Thyroid gland (tissue), 4 donors: Measurements from ENCODE around the gene UCK2.

Experiments used
- CTCF ChIP-seq, 6 experiments: fragments of 200-600 bp in 3 of 6; fragments of 450-650 bp in 3 of 6; sonication (generic) in 3 of 6; IDR thresholded peaks; one replicate each; pipeline ENCODE4 v1.5.1; 2016 to 2019; ENCODE audit warnings: antibody characterized with exemption in 6 of 6, mild to moderate bottlenecking in 2 of 6, inconsistent platforms in 1 of 6, moderate library complexity in 1 of 6
- POLR2A ChIP-seq, 2 donors: fragments of 450-650 bp; IDR thresholded peaks; one replicate each; pipeline ENCODE4 v1.6.1; 2017; ENCODE audit warnings: antibody characterized with exemption in 2 of 2, mild to moderate bottlenecking in 2 of 2, moderate library complexity in 1 of 2

DNA sequence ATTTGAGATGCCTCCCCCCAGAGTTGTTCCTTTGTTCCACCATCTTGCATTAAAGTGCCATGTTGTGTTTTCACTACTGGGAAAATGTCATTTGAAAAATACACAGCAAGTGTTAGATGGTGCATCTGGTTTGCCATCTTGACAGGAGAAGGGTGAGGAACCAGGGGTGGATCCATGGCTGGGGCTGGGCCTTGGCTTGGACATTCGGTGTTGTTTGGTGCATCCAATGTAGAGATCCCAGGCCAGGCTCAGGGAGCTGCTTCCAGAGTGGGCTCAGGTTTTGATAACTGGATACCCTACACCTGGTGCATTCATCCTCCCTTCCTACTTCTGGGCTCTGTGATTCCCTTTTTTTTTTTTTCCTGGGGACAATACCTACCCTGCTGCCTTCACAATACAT is 103.5 kb downstream of the UCK2 start:
- no peak for TF ChIP-seq CTCF (IDR thresholded peaks at IDR 0.05)
- TF ChIP-seq POLR2A (IDR thresholded peaks at IDR 0.05): no peak
